ENCODE data around the gene BRD4.

- no peak for TF ChIP-seq CTCF (conservative IDR thresholded peaks at IDR 0.05 in 1 of 2, IDR thresholded peaks at IDR 0.05 in 1 of 2; ENCODE audit: low read depth in 1 of 2, low read length in 2 of 2)
- TF ChIP-seq EZH2 (IDR thresholded peaks at IDR 0.05; ENCODE audit: low read length, missing control alignments): no peak
These were observed 93.6 kb downstream of the BRD4 start for GRCh38 chr19:15238639-15239155.

Data from fibroblast of lung (primary cell).